CD4-positive, alpha-beta T cell treated with Interleukin-6 for 4 hours (primary cell): ENCODE data around the gene UMODL1.

Experiments
- DNase-seq: peaks from one replicate; pipeline ENCODE4 v3.0.0-alpha.2; 2020; ENCODE audit warnings: mixed read lengths

Gene UMODL1

DNA sequence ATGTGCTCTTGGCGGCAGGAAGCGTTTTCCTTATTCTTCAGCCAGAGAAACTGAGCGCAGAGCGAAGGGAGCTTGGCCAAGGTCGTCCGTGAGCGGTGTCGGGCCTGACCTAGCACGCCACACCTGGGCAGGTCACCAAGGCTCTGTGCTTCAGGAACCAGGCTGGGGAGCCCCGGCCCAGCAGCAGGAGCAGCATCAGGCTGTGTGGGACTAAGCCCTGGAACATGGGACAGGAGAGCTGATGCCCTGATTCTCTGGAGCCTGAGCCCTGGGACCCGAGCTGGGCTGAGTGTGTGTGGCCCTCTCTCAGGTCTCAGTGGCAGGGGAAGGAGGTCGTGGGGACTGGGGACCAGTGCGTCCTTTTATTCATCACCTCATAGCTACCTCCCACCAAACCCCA is 82.6 kb downstream of the UMODL1 start:
- DNase-seq = no peak

DNA sequence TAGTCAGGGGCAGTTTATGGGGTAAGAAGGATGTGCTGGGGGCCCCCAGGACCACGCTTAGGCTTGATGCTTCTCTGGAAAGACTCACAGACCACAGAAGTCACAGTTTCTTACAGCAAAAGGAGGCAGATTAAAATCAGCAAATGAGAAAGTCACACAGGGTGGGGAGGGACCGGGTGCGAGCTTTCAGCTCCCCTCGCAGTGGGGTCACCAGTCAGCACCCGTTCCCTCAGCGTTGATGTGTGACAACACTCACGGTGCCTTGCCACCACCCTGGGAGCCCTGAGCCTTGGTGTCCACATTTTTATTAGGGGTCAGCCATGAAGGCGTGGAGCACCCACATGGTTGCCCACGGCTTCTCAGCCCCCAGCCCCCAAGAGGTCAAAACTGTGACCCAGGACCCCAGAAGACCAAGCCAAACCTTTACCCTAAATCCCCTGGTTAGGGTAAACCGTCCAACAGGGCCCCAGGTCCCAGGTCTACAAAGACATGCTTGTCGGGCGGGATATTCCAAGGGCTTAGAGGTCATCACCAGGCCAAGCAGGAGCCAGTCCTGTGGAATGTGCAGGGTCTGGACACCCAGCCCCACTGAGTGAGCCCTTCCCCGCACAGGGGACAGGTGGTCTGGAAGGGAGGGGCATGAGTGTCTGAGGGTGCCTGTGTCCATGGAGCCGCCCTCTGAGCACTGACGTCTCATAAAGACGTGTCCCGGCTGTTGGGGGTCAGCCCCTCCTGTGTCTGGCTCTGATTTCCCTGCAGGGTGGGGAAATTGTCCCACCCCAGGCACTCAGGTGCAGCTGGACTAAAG is 83.3 kb downstream of the UMODL1 start:
- DNase-seq = no peak

DNA sequence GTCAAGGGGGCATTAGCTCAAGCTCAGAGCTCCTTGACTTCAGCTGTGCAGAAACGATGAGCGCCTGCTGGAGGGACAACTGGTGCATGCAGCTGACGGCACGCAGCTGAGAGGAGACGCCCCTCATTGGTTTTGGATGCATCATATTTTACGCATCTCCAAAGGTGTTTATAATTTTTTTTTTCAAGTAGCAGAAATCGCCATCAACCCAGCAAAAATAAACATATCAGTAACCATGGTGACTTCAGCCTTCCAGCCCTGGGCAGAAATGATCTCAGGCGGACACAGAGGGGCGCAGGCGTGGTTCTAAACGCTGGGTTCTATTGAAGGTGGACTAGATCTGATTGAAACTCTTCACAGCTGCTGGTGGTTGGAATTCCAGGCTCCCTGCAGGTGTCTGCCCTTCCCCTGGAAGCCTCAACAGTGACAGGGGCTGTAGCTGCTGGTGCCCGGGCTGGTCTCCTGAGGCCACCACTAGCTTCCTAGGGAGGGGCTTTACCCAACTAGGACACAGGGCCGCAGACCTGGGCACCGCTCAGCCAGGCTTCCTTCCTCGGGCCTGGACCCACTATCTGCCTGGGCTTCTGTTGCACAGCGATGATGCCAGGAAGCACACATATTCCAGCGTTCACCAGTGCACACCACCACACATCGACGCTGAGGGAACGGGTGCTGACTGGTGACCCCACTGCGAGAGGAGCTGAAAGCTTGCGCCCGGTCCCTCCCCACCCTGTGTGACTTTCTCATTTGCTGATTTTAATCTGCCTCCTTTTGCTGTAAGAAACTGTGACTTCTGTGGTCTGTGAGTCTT is 84.1 kb downstream of the UMODL1 start:
- no peak for DNase-seq

DNA sequence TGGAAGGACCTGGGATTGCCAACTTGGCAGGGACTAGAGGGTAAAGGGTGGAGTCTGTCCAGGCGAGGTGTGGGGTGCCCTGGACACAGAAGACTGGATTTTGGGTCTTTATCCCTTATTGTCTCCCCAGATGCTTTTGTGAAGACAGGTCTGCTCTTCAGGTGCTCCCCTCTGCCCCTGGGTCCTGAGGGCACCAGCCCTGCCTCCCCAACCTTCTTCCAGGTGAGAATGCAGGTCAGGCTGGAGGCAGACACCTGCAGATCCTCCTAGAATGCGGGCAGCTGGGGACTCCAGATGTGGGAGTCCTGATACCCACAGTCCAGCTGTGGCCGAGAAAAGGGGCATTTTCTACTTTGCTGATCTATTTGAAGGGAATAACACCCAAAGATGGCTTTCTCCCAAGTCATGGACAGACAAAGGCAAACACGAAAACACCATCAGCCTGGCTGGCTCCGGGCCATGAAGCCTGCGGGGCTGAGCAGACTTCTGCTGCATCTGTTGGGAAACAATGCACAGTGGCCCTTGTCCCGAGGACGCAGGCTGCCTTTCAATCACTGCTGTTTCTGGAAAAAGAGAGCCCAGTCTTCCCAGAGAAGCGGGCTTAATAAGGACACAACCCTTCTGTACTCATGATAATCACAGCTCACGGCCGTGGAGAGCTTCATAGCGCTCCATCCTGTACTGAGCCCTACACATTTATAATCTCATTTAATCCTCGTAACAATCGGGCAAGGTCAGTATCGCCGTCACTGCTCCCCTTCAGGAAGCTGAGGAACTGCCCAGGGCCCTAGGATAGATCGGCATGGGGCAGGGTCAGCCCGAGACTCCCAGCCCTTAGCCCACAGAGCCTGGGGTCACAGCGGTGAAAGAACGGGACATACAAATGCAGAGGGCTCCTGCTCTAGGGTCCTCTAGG is 85.8 kb downstream of the UMODL1 start:
- DNase-seq = no peak

DNA sequence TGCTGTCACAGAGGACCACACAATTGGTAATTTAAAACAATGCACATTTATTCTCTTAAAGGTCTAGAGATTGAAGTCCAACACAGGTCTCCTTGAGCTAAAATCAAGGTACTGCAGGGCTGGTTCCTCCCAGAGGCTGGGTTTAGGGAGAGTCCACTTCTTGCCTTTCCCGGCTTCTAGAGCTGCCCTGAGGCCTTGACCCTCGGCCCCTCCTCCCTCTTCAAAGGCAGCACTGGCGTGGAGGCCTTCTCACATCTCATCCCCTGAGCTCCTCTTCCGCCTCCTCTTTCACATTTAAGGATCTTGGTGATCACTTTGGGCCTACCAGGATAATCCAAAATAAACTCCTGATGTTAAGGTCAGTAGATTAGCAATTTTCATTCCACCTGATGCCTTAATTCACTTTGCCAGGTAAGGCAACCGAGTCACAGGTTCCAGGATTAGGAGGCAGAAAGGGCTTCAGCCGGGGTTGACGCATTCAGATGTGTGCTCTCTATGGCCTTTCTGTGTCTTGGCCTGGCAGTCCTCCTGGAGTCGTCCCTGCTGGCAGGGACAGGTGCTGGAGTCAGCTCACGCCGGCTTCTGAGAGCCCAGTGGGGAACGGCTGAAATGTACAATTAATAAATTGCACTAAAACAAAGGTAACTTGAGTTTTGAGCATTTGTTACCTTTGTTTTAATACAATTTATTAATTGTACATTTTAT is 86.6 kb downstream of the UMODL1 start:
- no peak for DNase-seq

DNA sequence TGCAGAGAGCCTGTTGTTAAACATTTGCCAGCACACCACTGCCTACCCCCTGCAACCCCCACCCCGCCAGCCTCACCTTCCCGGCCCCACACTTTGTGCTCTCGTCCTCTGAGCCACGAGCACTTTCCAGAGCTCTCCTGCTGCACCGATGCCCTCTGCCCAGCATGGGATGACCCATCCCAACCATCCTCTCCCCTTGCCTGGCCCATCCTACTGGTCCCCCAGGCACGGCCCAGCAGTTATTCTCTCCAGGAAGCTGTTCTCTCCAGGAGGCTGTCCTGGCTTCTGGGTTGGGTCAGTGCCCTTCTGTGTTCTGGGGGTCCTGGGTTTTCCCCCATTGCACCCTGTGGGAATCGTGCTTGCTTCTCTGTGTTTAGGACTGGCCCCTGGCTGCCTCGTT is 87.7 kb downstream of the UMODL1 start:
- DNase-seq = no peak

DNA sequence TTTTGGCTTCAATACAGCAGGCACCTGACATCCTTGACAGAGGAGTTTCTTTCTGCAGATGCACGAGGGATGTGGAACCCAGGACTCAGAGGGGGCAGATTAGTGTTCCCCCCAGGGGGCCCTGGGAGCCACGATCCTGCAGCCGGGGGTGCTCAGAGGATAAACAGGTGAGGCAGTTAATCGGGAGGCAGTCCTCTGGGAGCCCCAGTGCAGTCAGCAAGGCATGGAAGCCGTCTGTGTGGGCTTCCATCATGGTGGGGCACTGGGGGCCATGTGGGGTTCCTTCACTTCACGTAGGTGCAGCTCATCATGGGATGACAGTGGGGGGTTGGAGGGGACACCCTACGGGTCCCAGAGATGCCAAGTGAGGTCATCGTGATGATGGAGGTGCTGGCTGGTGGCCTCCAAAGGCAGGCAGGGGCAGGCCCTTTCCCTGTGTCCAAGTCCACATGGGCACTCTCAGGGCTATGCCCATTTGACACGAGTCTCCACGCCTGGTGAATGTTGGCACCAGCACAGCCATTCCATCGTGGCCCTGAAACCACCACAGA is 88.5 kb downstream of the UMODL1 start:
- no peak for DNase-seq

DNA sequence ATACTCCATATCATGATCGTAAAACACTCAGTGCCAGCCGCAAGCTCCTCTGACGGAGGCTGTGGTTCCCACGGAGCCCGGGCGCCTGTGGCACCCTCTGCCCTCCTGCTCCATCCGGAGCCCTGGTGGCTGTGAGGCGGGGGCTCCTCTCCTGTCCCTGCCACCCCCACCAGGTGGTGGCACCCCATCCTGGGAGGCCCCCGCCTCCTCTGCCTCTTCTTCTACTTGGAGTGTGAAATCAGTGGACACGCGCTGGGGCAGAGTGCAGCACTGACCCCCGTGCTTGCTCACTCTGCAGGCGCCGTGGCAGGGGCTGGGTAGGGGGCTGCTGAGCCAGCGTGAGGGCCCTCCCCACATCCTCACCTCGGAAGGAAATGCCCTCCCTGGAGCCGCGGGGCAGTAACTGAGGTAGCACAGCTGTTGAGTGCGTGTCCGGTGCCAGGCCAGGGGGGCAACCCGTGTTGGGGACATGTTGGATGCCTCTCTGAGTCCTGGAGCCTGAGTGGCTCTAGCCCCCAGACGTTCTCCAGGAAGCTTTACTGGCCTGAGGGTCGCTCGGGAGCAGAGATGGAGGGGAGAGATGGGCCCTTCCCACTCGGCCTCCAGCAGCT is 89.1 kb downstream of the UMODL1 start:
- peak; percentile 39 for DNase-seq

DNA sequence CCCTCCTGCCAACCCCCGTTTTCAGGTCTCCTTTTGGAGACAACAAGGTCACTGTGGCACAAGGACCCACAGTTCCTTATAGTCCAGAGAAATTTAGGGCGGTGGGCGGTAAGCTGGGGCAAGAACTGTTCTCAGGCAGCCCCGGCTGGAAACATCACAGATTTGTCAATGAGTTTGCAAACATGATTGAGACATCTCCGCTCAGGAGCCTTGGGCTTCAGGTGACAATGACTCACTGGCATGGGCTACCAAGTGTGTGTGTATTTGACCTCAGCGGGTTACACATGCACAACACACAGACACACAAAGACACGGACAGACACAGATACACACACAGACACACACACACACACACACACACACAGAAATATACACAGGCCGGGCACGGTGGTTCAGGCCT is 89.6 kb downstream of the UMODL1 start:
- DNase-seq = peak; percentile 16

DNA sequence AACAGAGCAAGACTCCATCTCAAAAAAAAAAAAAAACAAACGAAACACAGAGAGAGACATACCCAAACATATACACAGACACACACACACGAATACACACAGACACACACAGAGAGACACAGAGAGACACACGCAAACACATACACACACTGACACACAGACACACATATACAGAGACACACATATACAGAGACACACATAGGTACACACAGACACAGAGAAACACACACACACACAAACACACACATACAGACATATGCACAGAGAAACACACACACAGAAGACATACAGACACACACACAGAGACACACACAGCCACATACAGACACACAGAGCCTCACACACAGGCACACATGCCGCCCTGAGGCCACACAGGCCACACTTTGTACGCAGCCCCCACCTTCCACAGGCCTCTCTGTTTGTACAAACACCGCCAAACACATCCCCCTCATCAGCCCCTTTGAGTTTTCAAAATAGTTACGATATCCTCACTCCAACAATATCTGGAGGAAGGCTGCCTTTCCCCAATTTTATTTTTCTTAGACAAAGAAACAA is 90.4 kb downstream of the UMODL1 start:
- DNase-seq = no peak

DNA sequence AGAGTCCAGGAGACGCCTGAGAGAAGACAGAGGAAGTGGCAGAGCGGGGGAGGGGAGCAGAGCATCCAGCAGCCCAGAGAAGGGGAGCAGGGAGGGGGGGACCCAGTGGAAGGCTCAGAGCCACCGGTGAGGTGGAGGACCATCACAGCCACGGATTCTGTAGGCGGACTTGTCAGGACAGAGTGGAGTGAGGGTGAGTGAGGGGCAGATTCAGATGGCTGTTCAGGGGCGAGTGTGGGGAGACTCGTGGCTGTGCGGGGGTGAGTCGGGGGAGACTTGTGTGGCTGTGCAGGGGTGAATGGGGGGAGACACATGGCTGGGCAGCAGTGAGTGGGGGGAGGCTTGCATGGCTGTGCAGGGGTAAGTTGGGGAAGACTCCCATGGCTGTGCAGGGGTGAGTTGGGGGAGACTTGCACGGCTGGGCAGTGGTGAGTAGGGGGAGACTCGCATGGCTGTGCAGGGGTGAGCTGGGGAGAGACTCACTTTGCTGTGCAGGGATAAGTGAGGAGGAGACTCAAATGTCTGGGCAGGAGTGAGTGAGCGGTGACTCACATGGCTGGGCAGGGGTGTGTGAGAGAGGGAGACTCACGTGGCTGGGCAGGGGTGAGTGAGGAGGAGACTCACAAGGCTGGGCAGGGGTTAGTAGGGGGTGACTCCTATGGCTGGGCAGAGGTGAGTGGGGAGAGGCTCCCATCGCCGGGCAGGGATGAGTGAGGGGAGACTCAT is 91.0 kb downstream of the UMODL1 start:
- DNase-seq = peak; percentile 67

DNA sequence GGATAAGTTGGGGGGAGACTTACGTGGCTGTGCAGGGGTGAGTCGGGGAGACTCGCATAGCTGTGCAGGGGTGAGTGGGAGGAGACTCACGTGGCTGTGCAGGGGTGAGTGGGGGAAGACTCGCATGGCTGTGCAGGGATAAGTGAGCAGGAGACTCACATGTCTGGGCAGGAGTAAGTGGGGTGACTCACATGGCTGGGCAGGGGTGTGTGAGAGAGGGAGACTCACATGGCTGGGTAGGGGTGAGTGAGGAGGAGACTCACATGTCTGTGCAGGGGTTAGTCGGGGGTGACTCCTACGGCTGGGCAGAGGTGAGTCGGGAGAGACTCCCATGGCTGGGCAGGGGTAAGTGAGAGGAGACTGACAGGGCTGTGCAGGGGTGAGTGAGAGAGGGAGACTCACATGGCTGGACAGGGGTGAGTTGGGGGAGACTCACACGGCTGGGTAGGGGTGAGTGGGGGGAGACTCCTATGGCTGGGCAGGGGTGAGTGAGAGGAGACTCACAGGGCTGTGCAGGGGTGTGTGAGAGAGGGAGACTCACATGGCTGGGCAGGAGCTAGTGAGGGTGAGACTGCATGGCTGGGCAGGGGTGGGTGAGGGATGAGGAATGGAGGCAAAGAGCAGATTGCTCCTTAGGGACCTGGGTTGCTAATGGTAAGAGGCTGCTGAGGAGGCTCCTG is 91.9 kb downstream of the UMODL1 start:
- DNase-seq = no peak

DNA sequence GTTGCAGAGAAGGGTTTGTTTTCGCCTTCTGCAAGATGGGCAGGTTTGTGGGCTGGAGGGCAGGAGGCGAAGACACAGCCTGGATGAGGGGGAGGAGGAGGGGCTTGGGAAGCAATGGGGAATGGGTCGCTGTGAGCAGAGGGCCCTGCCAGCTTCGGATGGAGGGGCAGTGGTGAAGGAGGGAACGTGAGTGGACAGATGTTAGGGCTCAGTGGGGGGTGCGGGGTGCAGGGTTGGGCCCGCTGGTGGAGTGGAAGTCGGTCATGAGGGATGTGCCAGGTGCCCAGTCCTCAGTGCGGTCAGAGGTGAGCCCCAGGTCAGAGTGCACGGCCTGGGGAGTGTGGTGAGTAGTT is 92.4 kb downstream of the UMODL1 start:
- no peak for DNase-seq

DNA sequence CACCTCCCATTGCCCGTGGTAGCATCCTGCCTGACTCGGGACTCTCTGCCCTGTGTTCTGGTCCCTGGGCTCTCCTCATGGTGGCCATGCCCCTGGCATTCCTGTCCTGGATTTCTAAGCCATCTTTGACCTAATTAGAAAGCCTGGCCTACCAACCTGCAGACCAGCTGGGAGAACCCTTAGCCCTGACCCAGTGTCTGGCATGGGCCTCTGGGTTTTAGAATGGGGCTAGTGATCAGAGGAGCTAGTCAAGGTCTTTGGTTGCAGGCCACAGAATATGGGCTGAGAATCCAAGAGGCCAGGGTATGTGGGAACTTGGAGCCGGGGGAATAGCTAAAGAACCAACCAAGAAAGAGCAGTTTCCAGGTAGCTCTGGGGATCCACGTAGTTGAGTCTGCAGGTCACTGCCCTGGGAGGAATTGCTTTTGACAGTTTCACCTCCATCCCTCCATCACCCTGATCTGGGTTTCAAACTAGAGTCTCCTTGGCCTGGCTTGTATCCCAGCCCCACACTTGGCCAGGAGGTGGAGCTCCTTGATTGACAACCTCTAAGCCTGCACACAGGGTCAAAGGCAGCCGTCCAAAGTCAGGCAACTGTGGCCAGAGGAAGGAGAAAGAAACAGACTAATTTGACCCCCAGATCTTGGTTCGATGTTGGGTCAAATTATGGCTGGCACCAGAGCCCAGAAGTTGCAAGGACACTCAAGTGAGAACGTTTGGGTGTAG is 93.1 kb downstream of the UMODL1 start:
- DNase-seq = peak; percentile 73

DNA sequence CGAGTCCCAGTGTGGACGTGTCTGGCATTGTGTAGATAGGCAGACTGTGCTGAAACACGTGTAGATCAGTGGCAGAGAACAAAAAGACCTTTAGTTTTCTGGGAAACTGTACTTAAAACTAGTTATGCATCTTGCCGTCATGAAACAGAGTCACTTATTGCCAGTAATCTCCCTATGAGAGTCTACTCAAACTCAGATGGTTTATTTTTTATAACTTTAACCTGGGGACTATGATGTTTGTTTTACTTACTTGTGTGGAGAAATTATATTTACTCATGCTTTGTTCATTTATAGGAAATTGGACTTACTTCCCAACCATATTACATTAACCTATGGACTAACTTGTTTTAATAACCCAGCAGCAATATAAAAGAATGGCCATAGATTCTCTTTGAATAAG is 93.7 kb downstream of the UMODL1 start:
- DNase-seq = no peak

DNA sequence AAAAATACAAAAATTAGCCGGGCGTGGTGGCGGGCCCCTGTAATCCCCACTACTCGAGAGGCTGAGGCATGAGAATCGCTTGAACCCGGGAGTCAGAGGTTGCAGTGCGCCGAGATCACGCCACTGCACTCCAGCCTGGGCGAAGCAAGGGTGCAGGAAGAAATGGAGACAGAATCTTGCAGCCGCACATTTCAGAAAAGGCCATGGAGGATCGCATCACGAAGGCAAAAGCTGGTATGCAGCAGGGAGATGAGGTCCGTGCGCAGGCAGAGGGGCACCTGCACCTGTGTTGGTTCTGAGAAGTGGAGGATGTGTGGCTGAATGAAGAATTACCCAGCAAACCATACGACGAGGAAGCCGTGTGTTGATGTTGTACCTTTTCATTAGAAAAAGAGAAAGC is 94.8 kb downstream of the UMODL1 start:
- DNase-seq = no peak

DNA sequence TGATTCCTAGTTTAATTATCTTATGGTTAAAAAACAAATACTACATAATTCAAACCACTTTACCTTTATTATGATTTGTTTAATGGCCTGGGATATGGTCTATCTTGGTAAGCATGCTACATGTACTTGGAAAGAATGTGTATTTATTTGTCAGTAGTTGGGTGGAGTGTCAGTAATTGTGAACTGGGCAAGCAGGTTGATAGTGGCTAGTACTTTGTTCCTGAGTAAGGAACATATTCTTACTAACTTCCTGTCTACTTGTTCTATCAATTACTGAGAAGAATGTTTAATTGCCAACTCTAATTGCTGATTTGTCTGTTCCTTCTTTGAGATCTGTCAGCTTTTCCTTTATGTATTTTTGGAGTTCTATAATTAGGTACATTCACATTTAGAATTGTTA is 98.6 kb downstream of the UMODL1 start:
- no peak for DNase-seq

DNA sequence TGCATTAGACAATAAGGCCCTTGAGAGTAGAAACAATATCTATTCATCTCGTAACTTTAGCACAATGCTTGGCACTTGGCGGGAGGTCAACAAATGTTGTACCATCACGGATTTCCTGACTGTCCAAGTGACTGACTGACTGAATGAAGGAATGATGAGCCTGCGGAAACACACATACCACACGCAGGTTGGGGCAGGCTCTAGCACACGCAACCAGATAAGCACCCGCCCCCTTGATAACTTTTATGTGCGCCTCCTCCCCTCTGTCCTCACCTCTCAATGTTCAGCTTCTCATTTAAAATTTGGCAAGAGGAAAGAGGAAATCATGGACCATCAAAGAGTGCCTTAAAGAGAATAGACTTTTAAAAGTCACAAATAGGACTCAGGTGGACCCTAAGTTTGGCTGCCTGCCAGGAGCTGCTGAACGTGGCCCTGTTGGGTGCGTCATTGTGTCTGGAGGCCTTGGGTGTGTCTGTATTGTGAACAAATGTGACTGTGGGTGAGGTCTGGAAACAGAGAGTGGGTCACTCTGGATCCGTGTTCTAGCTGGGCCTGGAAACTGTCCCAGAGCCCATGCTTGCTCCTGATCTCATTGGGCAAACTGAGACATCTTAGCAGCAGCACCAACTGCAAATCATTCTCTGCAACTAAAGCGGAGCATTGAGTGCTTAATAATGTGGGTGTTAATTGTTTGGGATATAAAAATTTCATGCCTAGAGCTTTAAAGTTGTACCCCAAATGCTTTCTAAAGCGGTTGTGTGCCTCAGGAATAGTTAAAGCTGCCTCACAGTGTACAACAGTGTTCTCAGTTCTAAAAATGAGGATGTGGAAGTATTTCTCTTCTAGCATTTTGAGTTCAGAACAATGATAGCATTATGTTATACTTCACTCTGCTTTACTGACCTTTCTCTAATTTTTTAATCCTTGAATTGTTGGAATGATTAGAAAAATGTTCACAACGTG is 100.3 kb downstream of the UMODL1 start:
- no peak for DNase-seq
